SK-N-SH treated with all-trans-retinoic acid at 6 μM for 48 hours (cell line): ENCODE measurements around the gene ACBD5.
A peak's percentile ranks its signal among the peaks of the same experiment; 100 is the strongest.

ENCODE experiments used
- ATAC-seq: fragments of 200-7000 bp; cut with Tn5 transposase; 3 replicates; pipeline ENCODE4 v1.9.1; 2020; ENCODE audit warnings: mild to moderate bottlenecking, moderate library complexity
- ARNTL ChIP-seq: fragments of 450-650 bp; formaldehyde crosslinking; IDR thresholded peaks from 2 replicates; pipeline ENCODE4 v1.5.0; 2020; ENCODE audit warnings: low read depth, mild to moderate bottlenecking, moderate library complexity, borderline replicate concordance
- CSDC2 ChIP-seq: fragments of 250-450 bp; sonication (Bioruptor Pico); IDR thresholded peaks from 2 replicates; pipeline ENCODE4 v1.5.0; 2020; ENCODE audit warnings: mild to moderate bottlenecking, moderate library complexity
- CSRNP3 ChIP-seq: fragments of 250-450 bp; sonication (Bioruptor Pico); IDR thresholded peaks from 2 replicates; pipeline ENCODE4 v1.5.1; 2021; ENCODE audit warnings: mild to moderate bottlenecking, moderate library complexity
- ESRRG ChIP-seq: fragments of 250-450 bp; sonication (Bioruptor Pico); IDR thresholded peaks from 2 replicates; pipeline ENCODE4 v1.6.1; 2021; ENCODE audit warnings: mild to moderate bottlenecking
- OSR1 ChIP-seq: fragments of 250-450 bp; sonication (Bioruptor Pico); IDR thresholded peaks from 2 replicates; pipeline ENCODE4 v1.8.0; 2022; ENCODE audit warnings: moderate library complexity, mild to moderate bottlenecking, inconsistent platforms
- RARB ChIP-seq: fragments of 250-450 bp; sonication (Bioruptor Pico); IDR thresholded peaks from 2 replicates; pipeline ENCODE4 v1.8.0; 2021; ENCODE audit warnings: mild to moderate bottlenecking, moderate library complexity
- ZFP3 ChIP-seq: fragments of 250-450 bp; sonication (Bioruptor Pico); IDR thresholded peaks from 2 replicates; pipeline ENCODE4 v1.5.0; 2020; ENCODE audit warnings: mild to moderate bottlenecking, moderate library complexity
- ZNF8 ChIP-seq: fragments of 450-650 bp; formaldehyde crosslinking; IDR thresholded peaks from 2 replicates; pipeline ENCODE4 v1.5.0; 2020; ENCODE audit warnings: mild to moderate bottlenecking, moderate library complexity
- TF ChIP-seq, protein P1 (sequence below): fragments of 250-450 bp; sonication (Bioruptor Pico); IDR thresholded peaks from 2 replicates; pipeline ENCODE4 v1.5.0; 2020; ENCODE audit warnings: mild to moderate bottlenecking, moderate library complexity
- TF ChIP-seq, protein P2 (sequence below): fragments of 250-450 bp; sonication (Bioruptor Pico); IDR thresholded peaks from 2 replicates; pipeline ENCODE4 v1.8.0; 2020; ENCODE audit warnings: mild to moderate bottlenecking, moderate library complexity, borderline replicate concordance

The ACBD5 gene

GRCh38 chr10:27244976-27245375 lies 4.4 kb upstream of the ACBD5 start (continued):
- TF ChIP-seq, protein P1, sequence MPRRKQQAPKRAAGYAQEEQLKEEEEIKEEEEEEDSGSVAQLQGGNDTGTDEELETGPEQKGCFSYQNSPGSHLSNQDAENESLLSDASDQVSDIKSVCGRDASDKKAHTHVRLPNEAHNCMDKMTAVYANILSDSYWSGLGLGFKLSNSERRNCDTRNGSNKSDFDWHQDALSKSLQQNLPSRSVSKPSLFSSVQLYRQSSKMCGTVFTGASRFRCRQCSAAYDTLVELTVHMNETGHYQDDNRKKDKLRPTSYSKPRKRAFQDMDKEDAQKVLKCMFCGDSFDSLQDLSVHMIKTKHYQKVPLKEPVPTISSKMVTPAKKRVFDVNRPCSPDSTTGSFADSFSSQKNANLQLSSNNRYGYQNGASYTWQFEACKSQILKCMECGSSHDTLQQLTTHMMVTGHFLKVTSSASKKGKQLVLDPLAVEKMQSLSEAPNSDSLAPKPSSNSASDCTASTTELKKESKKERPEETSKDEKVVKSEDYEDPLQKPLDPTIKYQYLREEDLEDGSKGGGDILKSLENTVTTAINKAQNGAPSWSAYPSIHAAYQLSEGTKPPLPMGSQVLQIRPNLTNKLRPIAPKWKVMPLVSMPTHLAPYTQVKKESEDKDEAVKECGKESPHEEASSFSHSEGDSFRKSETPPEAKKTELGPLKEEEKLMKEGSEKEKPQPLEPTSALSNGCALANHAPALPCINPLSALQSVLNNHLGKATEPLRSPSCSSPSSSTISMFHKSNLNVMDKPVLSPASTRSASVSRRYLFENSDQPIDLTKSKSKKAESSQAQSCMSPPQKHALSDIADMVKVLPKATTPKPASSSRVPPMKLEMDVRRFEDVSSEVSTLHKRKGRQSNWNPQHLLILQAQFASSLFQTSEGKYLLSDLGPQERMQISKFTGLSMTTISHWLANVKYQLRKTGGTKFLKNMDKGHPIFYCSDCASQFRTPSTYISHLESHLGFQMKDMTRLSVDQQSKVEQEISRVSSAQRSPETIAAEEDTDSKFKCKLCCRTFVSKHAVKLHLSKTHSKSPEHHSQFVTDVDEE = no peak

DNA sequence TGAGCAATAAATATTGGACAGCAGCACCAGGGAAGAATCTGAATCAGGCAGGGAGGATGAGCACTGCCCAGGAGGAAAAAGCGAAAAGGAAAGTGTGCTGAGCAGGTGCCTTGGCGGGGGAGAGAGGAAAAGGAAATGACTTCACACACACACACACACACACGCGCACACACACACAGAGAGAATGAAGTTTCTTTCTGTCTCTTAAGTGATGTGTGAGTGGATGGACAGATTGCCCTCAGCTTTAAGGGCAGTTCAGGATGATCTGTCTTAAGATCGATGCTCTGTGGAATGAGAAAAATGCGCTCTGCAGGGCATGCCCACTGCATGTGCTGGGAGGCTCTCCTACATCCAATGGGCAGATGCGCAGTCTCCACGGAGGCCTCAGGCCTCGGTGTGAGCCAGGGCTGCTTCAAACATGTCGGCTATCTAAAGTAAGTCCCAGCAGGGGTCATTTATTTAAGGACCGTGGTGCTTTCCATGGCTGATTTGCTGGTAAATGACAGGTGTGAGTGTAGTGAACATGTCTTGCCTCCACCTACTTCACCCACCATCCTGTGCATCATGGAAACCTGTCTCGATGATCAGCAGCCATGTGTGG lies 2.5 kb upstream of the ACBD5 start:
- ATAC-seq = peak; percentile 46
- peak; percentile 71 for TF ChIP-seq ZFP3
- no peak for TF ChIP-seq ARNTL (CRISPR knock-in tag)
- TF ChIP-seq RARB (CRISPR knock-in tag) = no peak
- TF ChIP-seq CSDC2 (CRISPR knock-in tag) = peak; percentile 87; the same call in 1 of the 2 replicates

- no peak for ATAC-seq
Measured at GRCh38 chr10:27242473-27242950, 1.9 kb upstream of the ACBD5 start.

DNA sequence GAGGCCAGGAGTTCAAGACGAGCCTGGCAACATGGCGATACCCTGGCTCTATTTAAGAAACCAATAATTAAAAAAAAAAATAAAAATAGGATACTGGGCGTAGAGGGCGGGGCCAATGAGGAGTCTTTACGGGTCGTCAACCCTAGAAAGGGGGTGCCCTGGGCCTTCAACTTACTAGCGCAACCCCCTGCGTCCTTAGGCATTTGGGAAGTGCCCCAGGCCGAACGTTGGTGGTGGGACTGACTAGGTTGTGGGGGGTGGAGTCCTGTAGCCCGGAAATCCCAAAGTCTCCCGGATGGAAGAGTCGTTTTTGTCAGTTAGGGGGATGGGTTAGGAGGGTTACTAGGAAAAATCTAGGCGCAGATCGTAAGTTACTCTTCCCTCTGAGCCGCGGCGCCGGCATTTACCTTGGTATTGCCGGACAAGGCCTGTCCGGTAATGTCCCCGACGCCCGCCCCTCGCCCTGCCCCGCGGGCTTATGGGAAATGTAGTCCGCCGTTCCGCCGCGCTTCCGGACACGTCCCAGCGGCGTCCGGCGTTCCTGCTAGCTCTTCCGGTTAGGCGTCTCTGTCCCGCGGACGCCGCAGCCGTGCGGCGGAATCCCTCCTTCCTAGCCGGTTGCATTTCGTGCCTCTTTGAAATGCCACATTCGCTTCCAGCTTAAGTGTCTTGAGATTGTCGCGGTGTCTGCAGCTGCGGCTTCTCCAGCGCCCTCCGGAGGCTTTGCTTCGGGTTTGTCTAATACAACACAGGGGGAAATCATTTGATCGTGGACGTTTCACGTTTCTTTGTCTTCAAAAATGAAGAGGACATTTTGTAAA lies 1.3 kb upstream of the ACBD5 start:
- ATAC-seq = peak; percentile 81
- TF ChIP-seq, protein P1 = peak; percentile 13; the same call in 1 of the 2 replicates
- TF ChIP-seq ZFP3 (no peak), RARB (CRISPR knock-in tag) (0 out of 2 replicates have a peak, but pooled peaks have one; percentile 42), CSDC2 (CRISPR knock-in tag) (0 out of 2 replicates have a peak, but pooled peaks have one; percentile 58), OSR1 (CRISPR knock-in tag) (no peak)
- TF ChIP-seq, protein P2, sequence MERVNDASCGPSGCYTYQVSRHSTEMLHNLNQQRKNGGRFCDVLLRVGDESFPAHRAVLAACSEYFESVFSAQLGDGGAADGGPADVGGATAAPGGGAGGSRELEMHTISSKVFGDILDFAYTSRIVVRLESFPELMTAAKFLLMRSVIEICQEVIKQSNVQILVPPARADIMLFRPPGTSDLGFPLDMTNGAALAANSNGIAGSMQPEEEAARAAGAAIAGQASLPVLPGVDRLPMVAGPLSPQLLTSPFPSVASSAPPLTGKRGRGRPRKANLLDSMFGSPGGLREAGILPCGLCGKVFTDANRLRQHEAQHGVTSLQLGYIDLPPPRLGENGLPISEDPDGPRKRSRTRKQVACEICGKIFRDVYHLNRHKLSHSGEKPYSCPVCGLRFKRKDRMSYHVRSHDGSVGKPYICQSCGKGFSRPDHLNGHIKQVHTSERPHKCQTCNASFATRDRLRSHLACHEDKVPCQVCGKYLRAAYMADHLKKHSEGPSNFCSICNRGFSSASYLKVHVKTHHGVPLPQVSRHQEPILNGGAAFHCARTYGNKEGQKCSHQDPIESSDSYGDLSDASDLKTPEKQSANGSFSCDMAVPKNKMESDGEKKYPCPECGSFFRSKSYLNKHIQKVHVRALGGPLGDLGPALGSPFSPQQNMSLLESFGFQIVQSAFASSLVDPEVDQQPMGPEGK (CRISPR knock-in tag) = no peak

More at GRCh38 chr10:27242473-27242950, 1.9 kb upstream of the ACBD5 start:
- TF ChIP-seq ZNF8 (CRISPR knock-in tag) = no peak
- TF ChIP-seq ARNTL (CRISPR knock-in tag) = no peak
- TF ChIP-seq, protein P2 (CRISPR knock-in tag) = no peak
- TF ChIP-seq CSRNP3 (CRISPR knock-in tag) = peak; percentile 70; the same call in 1 of the 2 replicates
- 0 out of 2 replicates have a peak, but pooled peaks have one; percentile 46 for TF ChIP-seq ESRRG
